Measurements from ENCODE around the gene RNF212B. TPM values are rescaled to one million over a fixed set of nuclear protein-coding genes. Genes with fewer than 3 reads are reported as not detected.

RNF212B gene
- total and polyA plus RNA-seq, 2 of the 13 experiments (the other 11 are each of a cell fraction or from before 2014, with no cell fraction given): 0.05 TPM; not detected in 1

GRCh38 chr14:23286020-23286901, 48.5 kb downstream of the RNF212B start, which contains the start of gene HOMEZ (continued):
- TF ChIP-seq SIN3A (IDR thresholded peaks at IDR 0.05; ENCODE audit: borderline replicate concordance, low read depth, low read length): peak; percentile 92
- peak; percentile 94; the same call in 1 of the 2 replicates for TF ChIP-seq WIZ (CRISPR knock-in tag; IDR thresholded peaks at IDR 0.05)
- TF ChIP-seq ZNF274 (CRISPR knock-in tag; IDR thresholded peaks at IDR 0.05): peak; percentile 30
- no peak for TF ChIP-seq TRIM22 (IDR thresholded peaks at IDR 0.05)
- no peak for TF ChIP-seq NPAS2 (CRISPR knock-in tag; IDR thresholded peaks at IDR 0.05; ENCODE audit: borderline replicate concordance)
- TF ChIP-seq ZNF484 (CRISPR knock-in tag; IDR thresholded peaks at IDR 0.05; ENCODE audit: borderline replicate concordance, low read depth): peak; percentile 72; the same call in 1 of the 2 replicates
- TF ChIP-seq ZFP90 (CRISPR knock-in tag; IDR thresholded peaks at IDR 0.05; ENCODE audit: borderline replicate concordance): peak; percentile 91
- no peak for TF ChIP-seq SETDB1 (CRISPR knock-in tag; IDR thresholded peaks at IDR 0.05; ENCODE audit: borderline replicate concordance)
- TF ChIP-seq CBFB (CRISPR knock-in tag; IDR thresholded peaks at IDR 0.05): peak; percentile 35; the same call in 1 of the 2 replicates
- peak; percentile 88 for TF ChIP-seq HOXA5 (CRISPR knock-in tag; IDR thresholded peaks at IDR 0.05)
- peak; percentile 60 for TF ChIP-seq ZNF788 (CRISPR knock-in tag; IDR thresholded peaks at IDR 0.05; ENCODE audit: borderline replicate concordance)
- peak; percentile 71; the same call in 1 of the 2 replicates for TF ChIP-seq ZNF609 (CRISPR knock-in tag; IDR thresholded peaks at IDR 0.05; ENCODE audit: borderline replicate concordance)
- TF ChIP-seq GLMP (CRISPR knock-in tag; IDR thresholded peaks at IDR 0.05; ENCODE audit: borderline replicate concordance): no peak
- TF ChIP-seq SNAPC2 (CRISPR knock-in tag; IDR thresholded peaks at IDR 0.05): peak; percentile 88; the same call in 1 of the 2 replicates
- 0 out of 2 replicates have a peak, but pooled peaks have one; percentile 44 for TF ChIP-seq SRF (IDR thresholded peaks at IDR 0.05; ENCODE audit: low read depth, low read length)
- no peak for TF ChIP-seq ZHX1 (CRISPR knock-in tag; IDR thresholded peaks at IDR 0.05; ENCODE audit: low read depth)
- TF ChIP-seq ZNF75D (CRISPR knock-in tag; IDR thresholded peaks at IDR 0.05; ENCODE audit: borderline replicate concordance): no peak
- peak; percentile 27; the same call in 1 of the 2 replicates for TF ChIP-seq ETV6 (CRISPR knock-in tag; conservative IDR thresholded peaks at IDR 0.05)

Data from HepG2 (cell line).